Spleen (tissue), 11 donors: Measurements from ENCODE around the gene FGG. TPM values are rescaled to one million over a fixed set of nuclear protein-coding genes. Genes with fewer than 3 reads are reported as not detected.

Experiments
- DNase-seq: peaks from one replicate; pipeline ENCODE4 v3.0.0-alpha.2; 2020
- H3K27ac ChIP-seq, 8 donors: fragments of 200-600 bp; sonication (generic) in 7 of 8; 1 replicate in 4 of 8; 2 replicates in 4 of 8; pipeline versions ENCODE4 v1.5.0 to v1.8.0; 2016 to 2021; ENCODE audit warnings: inconsistent platforms in 4 of 8, mild to moderate bottlenecking in 4 of 8, moderate library complexity in 1 of 8
- H3K27me3 ChIP-seq, 7 donors: fragments of 200-600 bp; sonication (generic) in 6 of 7; replicated peaks in 1 of 7; 1 replicate in 4 of 7; 2 replicates in 3 of 7; pipeline versions ENCODE4 v1.5.0 to v1.8.0; 2016 to 2021; ENCODE audit warnings: inconsistent platforms in 3 of 7, mild to moderate bottlenecking in 1 of 7
- H3K36me3 ChIP-seq, 6 donors: fragments of 200-600 bp; sonication (generic) in 5 of 6; 1 replicate in 4 of 6; 2 replicates in 2 of 6; pipeline versions ENCODE4 v1.5.0 to v1.8.0; 2016 to 2021; ENCODE audit warnings: inconsistent platforms in 2 of 6
- H3K4me1 ChIP-seq, 6 donors: fragments of 200-600 bp; sonication (generic) in 5 of 6; 1 replicate in 3 of 6; 2 replicates in 3 of 6; pipeline versions ENCODE4 v1.5.0 to v1.8.0; 2016 to 2021; ENCODE audit warnings: inconsistent platforms in 3 of 6
- H3K4me3 ChIP-seq, 8 donors: fragments of 200-600 bp; sonication (generic) in 7 of 8; 1 replicate in 4 of 8; 2 replicates in 4 of 8; pipeline versions ENCODE4 v1.5.0 to v1.8.0; 2016 to 2021; ENCODE audit warnings: inconsistent platforms in 4 of 8, mild to moderate bottlenecking in 4 of 8, moderate library complexity in 2 of 8
- H3K9me3 ChIP-seq, 8 donors: fragments of 200-600 bp; sonication (generic) in 7 of 8; 1 replicate in 4 of 8; 2 replicates in 4 of 8; pipeline versions ENCODE4 v1.5.0 to v1.8.0; 2016 to 2021; ENCODE audit warnings: inconsistent platforms in 4 of 8
- POLR2A ChIP-seq, 3 donors: fragments of 450-650 bp; IDR thresholded peaks; one replicate each; pipeline ENCODE4 v1.5.1; 2017; ENCODE audit warnings: antibody characterized with exemption in 3 of 3, mild to moderate bottlenecking in 1 of 3
- POLR2AphosphoS5 ChIP-seq, 3 donors: sonication (generic); formaldehyde crosslinking; IDR thresholded peaks; one replicate each; pipeline ENCODE4 v1.5.1; 2017; ENCODE audit warnings: antibody characterized with exemption in 3 of 3
- WGBS, 5 donors: extraction: QIAGEN DNeasy Blood & Tissue Kit in 3 of 5; methylation state at CpG; one replicate each; pipeline versions ENCODE4 v1.1.5 to v1.1.7; 2013 to 2018; 5-methylcytosine and 5-hydroxymethylcytosine counted together
- intact Hi-C: fragments of 100-400 bp; cut with DNase I; formaldehyde crosslinking; loops from one replicate; pipeline ENCODE4 v1.15.0; 2023; ENCODE audit warnings: low total_unique reads
- polyA plus RNA-seq, 3 donors: library from polyadenylated mRNA; stranded (reverse); fragments of 200-250 nt; gene quantifications; one replicate each; pipeline ENCODE4 v1.2.1, GENCODE V29; 2013
- total RNA-seq, 7 donors: library from RNA; depleted of rRNA in 3 of 7; stranded (reverse); fragments of >200 nt in 3 of 7; fragmentation: NEBNext Ultra II Directional in 4 of 7; extraction: Animal tissue kit (Norgen Biotek cat#: 25700) in 4 of 7; gene quantifications; one replicate each; pipeline versions ENCODE4 v1.1.0 to v1.2.1, GENCODE V29; 2016 to 2021
- TF ChIP-seq, protein P1 (sequence below), 11 experiments: fragments of 200-600 bp in 7 of 11; fragments of 450-650 bp in 4 of 11; sonication (generic) in 4 of 11; IDR thresholded peaks in 8 of 11; conservative IDR thresholded peaks in 3 of 11; 1 replicate in 7 of 11; 2 replicates in 4 of 11; pipeline versions ENCODE4 v1.4.0 to v1.8.0; 2016 to 2021; ENCODE audit warnings: antibody characterized with exemption in 11 of 11, inconsistent platforms in 4 of 11, mild to moderate bottlenecking in 1 of 11
- donor health status: healthy with polysubstance abuse.
- donor health status: DM: no; HTN: no; CAD: no; lungs with moderate emphysema.
- donor health status: DM: no; HTN: no; CAD: no.
- donor health status: Bipolar disorder and iron deficiency.
- donor health status: healthy.
- donor health status: DM: no; HTN: no; CAD: no.
- donor health status: DM: yes; HTN: yes; CAD: no.

Gene FGG
- total and polyA plus RNA-seq, 10 donors: 0.06 to 1.8 (median 0.35) TPM; not detected in 6

DNA sequence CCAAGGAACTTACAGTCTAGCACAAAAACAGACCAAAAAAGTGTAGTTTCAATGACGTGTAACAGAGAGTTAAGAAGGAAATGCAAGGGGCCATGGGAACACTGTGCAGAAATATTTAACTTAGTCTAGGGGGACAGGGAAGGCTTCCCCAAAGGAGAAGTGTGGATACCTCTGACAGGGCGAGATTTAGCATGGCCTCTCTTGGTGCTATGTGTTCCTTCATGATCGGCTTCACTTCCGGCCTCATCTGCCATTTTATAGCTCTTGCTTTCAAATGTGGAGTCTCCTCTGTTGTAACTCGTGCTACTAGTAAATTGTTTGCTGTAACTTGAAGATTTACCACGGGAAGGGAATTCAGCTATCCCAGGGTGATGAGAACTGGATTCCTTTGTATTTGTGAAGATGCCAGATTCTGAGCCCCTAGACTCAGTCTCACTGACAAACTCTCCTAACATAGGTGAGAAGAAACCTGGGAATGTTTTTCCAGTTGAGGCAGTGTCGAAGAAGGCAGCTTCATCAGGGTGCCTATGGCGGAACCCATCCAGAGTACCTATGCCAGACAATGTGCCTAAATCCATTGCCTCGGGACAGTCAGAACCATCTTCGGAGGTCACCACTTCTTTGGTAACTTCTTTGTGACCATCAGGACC, 27.0 kb downstream of the FGG start:
- peaks cover 0 to 27% (median 0%) of the 10 kb centered on the region in 7 donors for H3K27me3 ChIP-seq
- intact Hi-C loops: no loop called here
- no peaks in the 10 kb centered on the region for H3K9me3 ChIP-seq
- no peak for DNase-seq
- no peaks in the 10 kb centered on the region for H3K36me3 ChIP-seq
- no peaks in the 10 kb centered on the region for H3K4me1 ChIP-seq
- no peak overlapping the region for H3K4me3 ChIP-seq
- TF ChIP-seq POLR2A (IDR thresholded peaks at IDR 0.05): no peak
- no peak overlapping the region for H3K27ac ChIP-seq
- WGBS, 5 donors: 75 to 92% (median 84%) methylated on average over 8 to 10 of the region's 10 CpGs

DNA sequence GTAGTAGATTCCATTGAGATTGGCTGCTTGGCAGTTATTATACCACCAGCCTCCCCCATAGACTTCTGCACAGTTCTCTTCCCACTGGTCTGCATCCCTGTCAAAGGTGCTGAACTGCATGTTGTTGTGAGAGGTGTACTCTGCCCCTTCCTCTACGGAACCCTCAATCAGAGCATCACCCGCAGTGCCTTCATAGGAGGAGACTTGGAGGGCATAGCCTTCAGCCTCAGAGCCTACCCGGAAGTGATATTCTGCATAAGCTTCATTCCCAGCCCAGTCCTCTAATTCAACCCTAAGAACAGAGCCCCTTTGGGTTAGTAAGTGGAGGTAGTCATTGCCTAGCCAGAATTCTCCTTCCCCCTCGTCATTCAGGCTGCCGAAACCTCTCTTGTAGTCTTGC, 28.2 kb downstream of the FGG start:
- Histone ChIP-seq H3K4me1 (no peaks in the 10 kb centered on the region), H3K9me3 (no peaks in the 10 kb centered on the region), H3K4me3 (no peak overlapping the region), H3K27me3 (peaks cover 0 to 18% (median 0%) of the 10 kb centered on the region in 7 donors), H3K36me3 (no peaks in the 10 kb centered on the region), H3K27ac (no peak overlapping the region)
- no peak for TF ChIP-seq POLR2AphosphoS5 (IDR thresholded peaks at IDR 0.05)
- TF ChIP-seq, protein P1, sequence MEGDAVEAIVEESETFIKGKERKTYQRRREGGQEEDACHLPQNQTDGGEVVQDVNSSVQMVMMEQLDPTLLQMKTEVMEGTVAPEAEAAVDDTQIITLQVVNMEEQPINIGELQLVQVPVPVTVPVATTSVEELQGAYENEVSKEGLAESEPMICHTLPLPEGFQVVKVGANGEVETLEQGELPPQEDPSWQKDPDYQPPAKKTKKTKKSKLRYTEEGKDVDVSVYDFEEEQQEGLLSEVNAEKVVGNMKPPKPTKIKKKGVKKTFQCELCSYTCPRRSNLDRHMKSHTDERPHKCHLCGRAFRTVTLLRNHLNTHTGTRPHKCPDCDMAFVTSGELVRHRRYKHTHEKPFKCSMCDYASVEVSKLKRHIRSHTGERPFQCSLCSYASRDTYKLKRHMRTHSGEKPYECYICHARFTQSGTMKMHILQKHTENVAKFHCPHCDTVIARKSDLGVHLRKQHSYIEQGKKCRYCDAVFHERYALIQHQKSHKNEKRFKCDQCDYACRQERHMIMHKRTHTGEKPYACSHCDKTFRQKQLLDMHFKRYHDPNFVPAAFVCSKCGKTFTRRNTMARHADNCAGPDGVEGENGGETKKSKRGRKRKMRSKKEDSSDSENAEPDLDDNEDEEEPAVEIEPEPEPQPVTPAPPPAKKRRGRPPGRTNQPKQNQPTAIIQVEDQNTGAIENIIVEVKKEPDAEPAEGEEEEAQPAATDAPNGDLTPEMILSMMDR (IDR thresholded peaks at IDR 0.05 in 8 of 11, conservative IDR thresholded peaks at IDR 0.05 in 3 of 11): no peak
- TF ChIP-seq POLR2A (IDR thresholded peaks at IDR 0.05): no peak
- WGBS, 5 donors: 83 to 93% (median 84%) methylated on average over 5 of the region's 5 CpGs
- DNase-seq: no peak
- intact Hi-C loops: no loop called here

DNA sequence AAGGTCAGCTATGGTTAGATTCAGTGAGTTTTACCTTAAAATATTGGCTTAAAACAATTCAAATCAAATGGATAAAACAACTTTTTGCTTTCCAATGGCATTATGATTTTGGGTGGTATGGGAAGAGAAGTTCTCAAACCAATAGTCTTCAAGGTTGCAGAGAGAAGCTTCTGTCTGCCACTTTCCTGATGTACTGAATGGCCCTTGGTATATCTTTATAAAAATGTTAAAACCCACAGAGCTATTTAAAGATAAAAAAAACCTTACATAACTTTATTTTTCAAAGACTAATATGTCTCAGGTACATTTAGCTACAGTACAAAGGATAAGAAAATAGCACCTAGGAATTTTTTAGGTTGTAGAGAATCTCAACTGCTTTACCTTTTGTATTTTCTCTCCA, 28.8 kb downstream of the FGG start:
- DNase-seq: no peak
- H3K27ac ChIP-seq: no peak overlapping the region
- intact Hi-C loops: no loop called here
- TF ChIP-seq POLR2AphosphoS5 (IDR thresholded peaks at IDR 0.05) (no peak), POLR2A (IDR thresholded peaks at IDR 0.05) (no peak)
- TF ChIP-seq, protein P1 (IDR thresholded peaks at IDR 0.05 in 8 of 11, conservative IDR thresholded peaks at IDR 0.05 in 3 of 11): no peak
- H3K4me1 ChIP-seq: no peaks in the 10 kb centered on the region
- H3K27me3 ChIP-seq: peaks cover 0 to 17% (median 0%) of the 10 kb centered on the region in 7 donors
- no peak overlapping the region for H3K4me3 ChIP-seq
- no peaks in the 10 kb centered on the region for H3K36me3 ChIP-seq
- H3K9me3 ChIP-seq: no peaks in the 10 kb centered on the region

DNA sequence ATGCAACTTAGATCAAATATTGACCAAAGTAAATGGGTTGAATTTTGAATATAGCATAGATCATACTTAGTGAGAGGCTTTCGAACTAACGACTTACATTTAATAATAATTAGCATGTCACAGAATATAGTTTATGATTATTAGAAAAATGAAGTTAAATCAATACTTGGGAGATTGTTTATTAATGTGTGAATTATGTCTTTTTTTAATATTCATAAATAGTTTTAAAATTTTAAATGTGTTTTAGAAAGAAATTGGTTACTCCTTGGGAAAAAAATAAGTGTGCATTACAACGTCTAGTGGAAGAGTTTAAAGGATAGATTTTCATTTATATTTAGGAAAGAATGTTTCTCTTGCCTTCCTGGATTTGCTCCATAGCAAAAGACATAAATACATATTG, 29.2 kb downstream of the FGG start:
- DNase-seq: no peak
- WGBS, 5 donors: 84 to 89% (median 87%) methylated on average over 3 of the region's 3 CpGs
- no peak for TF ChIP-seq POLR2AphosphoS5 (IDR thresholded peaks at IDR 0.05)
- TF ChIP-seq, protein P1 (IDR thresholded peaks at IDR 0.05 in 8 of 11, conservative IDR thresholded peaks at IDR 0.05 in 3 of 11): no peak
- no peak for TF ChIP-seq POLR2A (IDR thresholded peaks at IDR 0.05)

More for the DNA sequence above, 29.2 kb downstream of the FGG start:
- Histone ChIP-seq H3K4me3 (no peak overlapping the region), H3K36me3 (no peaks in the 10 kb centered on the region), H3K27ac (no peak overlapping the region), H3K27me3 (peaks cover 0 to 20% (median 0%) of the 10 kb centered on the region in 7 donors), H3K4me1 (no peaks in the 10 kb centered on the region), H3K9me3 (no peaks in the 10 kb centered on the region)
- intact Hi-C loops: no loop called here
